Hematopoietic multipotent progenitor cell treated with erythropoietin and hydrocortisone succinate and interleukin-3 and kit ligand, for 8 days (in vitro differentiated cells): ENCODE measurements around the gene SARDH.
"Not testable (repeated sequence)": the region's sequence is repeated elsewhere in the genome, so short reads cannot be mapped to it uniquely, and the experiment has no call there.

Experiments used
- DNase-seq: peaks from one replicate; pipeline ENCODE4 v3.0.0-alpha.2; 2015

SARDH gene

DNA sequence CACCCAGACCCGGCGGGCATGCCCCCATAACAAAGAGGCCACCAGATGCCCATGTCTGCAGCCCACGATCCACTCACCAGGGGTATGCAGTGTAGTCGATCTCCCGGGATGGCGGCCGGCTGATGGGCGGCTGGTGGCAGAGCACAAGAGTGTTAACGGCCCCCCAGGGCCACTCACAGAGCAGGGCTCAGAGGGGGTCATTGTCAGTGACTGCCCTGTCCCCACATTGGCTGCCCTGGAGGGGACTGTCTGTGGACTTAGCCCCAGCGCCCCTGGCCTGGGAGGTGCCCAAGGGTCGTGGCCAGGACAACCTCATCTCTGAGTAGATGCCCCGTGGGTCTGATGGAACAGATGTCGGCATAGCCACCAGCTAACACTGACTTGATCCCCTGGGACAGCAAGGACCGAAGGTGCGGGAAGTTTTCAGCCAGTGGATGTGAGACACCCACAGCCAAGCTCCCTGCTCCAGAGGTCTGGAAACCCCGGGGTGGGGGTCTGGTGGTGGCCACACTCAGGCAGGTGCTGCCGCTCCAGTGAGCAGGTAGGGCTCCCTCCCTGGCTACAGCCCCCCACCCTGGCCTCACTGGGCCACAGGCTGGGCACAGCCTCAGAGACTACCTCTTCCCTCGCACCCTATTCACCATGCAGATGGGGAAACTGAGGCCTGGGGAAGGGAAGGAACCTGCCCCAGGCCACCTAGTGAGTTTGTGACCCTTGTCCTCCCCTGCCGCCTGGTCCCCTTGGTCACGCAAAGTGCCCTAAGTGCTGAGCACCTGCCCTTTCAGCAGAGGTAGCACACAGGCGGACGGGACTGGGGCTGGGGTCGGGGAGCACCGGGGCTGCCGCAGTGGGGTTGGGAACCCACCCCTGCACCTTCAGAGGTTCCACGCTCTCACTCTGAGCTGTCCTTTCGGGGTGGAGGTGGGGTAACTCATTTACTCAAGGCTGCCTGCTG, 38.1 kb upstream of the SARDH start:
- no peak for DNase-seq

DNA sequence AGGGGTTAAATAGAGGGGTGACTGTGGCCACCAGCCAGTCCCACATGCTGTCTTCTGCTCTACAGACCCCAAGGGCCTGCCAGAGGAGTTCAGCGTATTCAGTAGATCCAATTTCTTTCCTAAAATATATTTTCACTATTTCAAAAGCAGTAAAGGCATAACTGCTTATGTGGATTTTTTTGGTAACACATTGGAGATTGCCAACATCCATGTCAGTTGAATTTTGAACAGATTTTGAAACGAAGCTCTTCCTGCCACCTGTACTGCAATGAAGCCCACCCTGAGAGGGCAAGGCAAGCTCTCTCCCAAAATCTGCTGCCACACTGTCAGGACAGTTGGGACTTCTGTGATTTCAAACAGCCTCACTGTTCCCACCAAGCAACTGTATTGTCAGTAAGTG, 37.1 kb upstream of the SARDH start:
- no peak for DNase-seq

DNA sequence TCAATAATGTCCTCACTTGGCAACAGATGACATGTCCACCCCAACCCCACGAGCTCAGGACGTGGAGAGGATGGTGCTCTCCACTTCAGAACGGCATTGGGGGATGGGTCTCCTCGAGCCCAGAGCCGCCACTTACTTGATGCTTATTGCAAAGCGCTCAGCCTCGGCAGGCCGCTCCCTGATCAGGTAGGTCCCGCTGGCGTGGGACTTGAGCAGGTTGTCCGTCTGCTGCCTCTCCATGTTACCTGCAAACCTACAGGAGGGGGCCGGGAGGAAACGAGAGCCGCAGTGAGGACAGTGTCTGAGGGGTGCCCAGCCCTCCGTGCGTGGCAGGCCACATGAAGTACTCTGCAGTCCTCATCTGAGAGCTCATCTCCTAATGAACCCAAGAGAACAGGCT, 36.6 kb upstream of the SARDH start:
- DNase-seq: no peak

DNA sequence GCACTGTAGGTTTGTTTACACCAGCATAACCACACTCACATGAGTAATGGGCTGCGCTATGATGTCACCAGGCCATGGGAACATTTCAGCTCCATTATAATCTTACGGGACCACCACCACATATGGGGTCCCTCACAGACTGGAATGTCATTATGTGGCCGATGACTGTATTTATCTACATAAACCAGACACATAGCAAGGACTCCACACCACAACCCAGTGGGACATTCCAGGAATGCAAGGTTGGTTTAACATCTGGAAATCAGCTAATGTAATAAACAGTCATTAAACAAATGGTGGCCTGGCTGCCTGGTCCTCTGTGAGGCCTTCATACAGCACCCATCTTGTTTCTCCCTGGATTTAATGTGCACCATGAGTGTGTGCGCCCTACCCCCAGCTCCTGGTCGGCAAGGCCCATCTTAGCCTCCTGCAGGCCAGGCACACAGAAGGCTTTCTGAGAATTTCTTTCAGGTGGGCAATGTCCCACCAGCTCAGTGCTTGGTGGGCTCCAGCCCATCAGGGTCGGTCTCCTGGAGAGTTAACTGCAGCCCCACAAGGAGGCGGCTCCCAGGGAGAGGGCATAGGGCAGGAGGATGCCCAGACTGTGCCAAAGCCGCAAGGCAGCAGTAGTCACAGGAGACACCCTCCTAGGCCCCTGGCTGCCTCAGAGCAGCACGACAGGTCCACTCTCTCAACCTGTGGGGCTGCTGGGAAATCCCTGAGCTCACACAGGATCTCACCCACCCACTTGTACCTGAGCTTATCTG, 35.9 kb upstream of the SARDH start:
- no peak for DNase-seq

DNA sequence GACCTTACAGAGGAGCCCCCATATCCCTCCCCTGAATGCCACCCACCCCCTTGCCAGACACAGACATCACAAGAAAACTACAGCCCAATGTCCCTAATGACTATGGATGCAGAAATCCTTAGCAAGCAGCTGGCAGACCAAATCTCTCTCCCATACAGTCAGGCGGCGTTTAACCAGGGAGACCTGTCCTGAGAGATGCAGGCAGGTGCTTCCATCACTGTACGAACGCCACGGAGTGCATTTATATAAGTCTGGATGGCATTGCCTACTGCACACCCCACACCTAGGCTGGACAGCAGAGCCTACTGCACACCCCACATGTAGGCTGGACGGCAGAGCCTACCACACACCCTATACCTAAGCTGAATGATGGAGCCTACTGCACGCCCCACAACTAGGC, 34.4 kb upstream of the SARDH start:
- no peak for DNase-seq

DNA sequence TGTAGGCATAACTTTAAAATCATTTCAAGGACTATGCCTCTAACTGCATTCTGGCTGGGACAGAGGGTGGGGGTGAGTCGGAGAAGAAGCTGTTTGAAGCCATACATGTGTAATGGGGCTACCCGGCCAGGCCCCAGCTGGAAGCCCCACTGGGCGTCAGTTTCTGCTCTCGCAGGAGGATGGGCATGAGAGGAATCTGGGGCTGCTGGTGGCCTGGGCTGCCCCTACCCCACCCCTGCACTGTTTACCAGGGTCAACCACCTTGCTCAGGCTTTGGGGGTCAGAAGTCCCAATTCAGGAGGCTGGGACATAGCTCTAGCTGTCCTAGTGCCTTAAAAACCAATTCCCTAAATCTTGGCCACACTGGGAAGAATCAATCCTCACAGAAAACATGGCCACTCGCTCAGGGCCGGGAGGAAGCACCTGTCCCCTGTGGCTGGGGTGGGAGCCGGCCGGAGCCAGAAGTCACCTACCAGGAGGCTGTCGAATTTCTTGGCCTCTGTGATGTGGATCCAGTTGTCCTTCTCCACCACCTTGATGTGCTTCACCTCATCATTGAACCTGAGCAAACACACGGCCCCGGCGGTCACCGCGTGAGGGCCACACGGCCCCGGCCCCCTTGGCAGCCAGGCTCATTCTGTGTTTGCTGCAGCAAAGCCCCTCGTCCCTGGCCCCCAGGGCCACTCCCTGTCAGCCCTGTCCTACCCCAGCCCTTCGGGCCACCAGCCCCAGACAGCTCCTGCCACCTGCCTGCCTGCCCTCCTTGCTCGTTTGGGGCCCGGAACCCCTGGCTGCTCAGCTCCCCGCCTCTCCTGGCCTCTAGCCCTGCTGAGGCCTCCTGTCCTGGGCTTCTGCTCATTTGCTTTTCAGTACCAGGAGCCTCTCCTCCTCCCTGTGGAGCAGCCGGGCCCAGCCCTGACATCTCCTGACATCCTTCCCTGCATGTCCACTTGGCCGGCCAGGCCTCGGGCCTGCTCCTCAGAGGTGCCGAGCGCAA, 33.6 kb upstream of the SARDH start:
- DNase-seq: no peak

DNA sequence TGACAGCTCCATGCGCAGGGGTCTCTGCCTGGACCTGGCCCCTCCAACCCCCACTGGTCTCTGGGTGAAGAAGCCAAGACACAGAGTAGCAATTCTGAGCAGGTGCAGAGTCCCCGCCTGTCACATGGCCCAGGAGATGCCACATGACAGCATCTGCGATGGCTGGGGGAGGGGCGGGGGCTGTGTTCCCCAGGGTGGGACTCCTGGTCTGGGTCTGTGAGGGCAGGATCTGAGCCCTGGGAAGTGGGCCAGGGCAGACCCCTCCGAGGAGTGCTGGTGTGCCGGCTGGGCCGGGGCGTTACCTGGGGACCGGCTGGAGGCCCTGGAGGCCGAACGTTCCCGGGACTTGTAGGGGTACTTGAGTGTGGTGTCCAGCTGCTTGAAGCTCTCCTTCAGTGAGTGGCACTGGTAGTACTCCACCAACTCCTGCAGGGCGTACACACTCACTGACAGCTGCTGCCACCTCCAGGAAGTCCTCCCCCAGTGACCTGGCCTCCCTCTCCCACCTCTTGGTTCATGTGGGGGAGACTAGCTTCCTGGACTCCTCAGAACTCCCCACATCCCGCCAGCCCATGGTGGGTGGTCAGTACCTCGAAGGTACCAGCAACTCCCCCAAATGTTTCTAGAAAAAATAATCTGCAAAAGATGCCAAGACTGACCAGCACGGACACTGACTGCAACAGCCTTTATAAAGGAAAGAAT, 32.1 kb upstream of the SARDH start:
- no peak for DNase-seq

DNA sequence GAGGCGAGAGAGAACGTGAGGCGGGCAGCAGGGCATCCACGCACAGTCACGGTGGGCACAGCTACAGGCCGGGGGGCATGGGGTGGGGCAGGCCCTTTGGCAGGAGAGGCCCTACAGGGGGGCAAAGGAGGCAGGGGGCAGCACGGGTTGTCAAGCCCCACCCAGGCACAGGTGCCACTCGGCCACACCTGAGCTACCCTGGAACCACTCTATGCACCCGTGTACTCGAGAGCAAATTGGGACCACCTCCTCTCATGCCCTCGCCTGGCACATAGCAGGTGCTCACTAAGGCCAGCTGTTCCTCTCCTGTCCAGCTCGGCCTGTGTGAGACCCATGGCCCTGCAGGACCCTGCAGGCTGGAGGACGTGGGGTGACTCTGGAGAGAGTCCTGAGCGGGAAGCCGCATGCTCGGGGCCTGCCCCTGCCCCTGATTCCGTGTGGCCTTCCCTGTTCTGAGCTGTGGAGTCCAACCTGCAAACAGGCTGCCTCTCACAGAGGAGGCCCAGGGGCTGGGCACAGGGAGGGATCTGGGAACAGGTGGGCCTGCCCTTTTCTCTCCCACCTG, 31.4 kb upstream of the SARDH start:
- no peak for DNase-seq

DNA sequence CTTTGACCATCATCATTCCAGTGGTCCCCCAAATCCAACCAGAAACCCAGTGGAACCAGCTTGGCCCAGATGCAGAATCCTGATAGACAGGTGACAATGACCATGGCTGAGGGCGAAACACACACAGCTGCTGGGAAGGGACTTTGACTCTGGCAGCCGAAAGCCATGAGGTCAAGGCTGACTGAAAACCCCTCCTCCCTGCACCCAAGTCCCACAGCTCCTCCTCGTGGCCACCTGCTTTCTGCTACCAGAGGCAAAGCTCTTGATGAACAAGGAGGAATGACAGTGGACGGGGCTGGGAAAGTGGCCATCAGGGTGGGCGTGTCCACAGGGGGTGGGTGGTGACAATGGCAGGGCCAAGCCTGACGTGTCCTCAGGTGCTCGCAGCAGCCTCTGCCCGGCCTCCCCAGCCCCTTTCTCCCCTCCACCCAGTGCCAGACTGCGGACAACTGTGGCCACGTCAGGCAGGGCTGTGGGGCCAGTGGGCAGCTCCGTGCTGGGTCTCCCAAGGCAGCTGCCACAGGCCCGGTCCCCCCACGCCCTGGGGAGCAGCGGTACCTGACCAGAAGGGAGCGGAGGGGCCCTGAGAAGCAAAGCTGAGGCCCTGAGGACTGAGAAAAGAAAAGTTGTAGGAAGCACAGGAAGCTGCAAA, 30.8 kb upstream of the SARDH start:
- peak; percentile 17 for DNase-seq

DNA sequence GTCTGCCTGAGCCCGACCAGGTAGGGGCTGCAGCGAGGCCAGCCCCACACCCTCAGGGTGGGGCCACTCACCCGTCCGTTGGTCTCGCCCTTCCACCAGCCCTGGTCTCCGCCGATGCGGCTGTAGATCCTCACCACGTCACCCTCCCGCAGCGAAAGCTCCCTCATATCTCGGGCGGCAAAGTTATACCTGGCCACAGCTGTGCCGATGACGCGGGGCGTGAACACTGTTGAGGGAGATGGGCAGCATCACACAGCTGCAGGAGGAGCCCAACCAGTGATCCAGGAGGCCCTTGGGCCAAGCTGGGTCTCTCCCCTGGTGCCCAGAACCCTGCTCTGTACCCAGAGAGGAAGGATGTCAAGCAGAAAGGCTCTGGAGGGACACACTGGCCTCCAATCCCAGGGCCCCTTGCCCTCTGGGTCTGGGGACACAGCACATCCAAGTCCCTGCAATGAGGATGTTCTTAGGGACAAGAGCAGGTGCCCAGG, 30.3 kb upstream of the SARDH start:
- no peak for DNase-seq

DNA sequence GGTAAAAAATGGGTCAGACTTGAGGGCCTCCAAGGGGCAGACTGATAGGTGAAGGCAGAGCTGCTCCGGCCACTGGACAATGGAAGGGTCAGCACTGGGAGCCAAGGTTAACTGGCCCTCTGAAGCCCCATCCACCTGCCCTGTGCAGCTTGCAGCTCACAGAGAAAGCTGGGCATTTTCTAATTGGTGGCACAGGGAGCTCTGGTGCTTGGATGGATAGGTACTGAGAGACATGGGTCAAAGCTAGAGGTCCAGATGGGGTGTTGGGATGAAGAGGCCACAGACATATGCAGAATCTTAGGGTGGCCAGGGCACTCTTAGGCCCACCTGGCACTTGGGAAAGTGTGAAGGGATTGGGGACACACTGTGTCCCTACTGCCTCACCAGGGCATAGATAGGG, 29.5 kb upstream of the SARDH start:
- no peak for DNase-seq

DNA sequence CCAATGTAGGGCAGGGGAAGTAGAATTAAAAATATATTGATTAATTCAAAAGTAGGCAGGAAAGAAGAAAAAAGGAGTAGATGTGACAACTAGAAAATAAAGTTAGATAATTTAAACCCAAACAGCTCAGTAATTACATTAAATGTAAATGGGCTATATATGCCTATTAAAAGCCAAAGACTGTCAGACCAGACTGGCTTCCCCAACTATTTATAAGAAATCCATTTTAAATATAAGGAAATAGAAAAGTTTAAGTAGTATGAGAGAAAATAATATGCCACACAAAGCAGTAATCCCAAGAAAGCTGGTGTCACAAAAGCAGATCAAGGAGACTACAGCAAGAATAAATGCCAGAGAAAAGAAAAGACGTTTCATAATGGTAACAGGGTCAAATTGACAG, 28.9 kb upstream of the SARDH start:
- DNase-seq: no peak

DNA sequence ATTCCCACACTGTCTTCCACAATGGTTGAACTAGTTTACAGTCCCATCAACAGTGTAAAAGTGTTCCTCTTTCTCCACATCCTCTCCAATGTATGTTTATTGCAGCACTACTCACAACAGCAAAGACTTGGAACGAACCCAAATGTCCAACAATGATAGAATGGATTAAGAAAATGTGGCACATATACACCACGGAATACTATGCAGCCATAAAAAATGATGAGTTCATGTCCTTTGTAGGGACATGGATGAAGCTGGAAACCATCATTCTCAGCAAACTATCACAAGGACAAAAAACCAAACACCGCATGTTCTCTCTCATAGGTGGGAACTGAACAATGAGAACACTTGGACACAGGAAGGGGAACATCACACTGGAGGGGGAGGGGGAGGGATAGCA, 28.1 kb upstream of the SARDH start:
- DNase-seq: not testable (repeated sequence)

DNA sequence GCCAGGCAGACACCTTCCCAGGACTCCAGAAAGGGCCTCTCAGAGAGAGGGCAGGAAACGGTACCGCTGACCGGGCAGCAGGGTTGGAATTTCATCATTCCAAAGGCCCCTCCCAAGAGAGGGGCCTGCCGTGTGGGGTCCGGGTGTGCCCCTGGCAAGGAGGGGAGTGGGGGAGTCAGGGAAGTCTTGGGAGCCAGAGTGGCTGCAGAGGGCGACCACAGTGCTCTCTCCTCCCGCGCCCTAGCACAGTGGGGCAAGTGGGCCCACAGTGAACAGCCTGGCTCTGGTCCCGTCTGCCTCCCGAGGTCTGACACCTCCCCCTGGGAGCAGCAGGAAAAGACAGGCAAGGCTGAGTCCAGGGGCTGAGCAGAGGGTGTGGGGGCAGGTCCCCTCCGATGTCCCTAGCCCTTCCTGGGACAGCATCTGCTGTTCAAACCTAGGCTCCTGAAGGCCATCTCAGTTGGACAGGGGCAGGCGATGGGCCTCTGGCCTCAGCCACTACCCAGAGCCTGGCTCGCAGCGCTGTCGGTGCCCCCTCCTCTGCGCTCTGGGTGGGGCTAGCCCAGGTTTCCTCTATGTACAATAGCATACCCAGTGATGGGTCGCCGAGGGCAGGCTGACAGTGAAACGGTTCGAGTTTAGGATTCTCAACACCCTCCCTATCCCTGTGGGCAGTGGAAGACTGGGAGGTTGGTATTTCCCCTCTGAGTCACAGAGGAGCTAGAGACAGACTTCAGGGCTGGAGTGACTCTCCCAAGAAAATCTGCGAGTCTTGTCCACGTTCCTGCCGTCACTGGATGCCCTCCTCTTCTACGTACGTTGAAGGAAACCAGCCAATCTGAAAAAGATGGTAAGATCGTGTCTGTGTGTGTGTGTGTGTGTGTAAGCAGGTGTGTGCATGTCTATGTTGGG, 25.4 kb upstream of the SARDH start:
- DNase-seq: no peak

DNA sequence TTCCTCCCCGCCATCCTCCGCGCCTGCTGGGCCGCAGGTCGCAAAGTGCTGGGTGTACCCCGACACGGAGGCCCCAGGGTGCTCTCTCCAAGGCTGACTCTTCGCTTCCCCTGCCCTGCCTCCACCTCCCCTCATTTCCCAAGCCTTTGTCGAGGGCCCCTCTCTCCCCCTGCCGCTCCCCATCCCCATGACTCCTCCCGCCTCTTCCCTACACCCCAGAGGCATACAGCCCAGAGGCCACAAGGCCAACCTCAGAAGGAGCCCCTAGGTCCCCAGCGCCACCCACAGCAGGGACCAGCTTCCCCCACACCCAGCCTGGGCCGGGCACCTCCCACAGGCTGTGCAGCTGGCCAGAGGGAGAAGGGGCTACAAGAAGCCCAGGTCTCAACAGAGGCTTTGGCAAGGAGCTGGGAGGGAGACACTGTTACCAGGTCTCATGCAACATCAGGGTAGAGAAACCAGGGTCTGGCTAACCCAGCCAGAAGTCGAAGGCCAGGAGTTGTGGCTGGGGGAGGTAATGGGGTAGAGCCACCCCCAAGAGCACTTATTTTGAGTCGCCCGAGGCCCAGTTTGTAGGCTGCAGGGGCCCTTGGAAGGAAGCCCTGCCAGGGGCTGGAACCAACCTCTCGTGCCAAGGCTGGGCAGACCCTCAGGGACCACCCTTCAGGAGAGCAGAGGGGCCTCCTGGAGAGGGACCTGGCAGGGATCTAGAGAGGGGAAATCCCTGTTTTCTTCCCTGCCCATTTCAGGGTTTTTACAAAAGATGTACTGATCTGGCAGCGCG, 24.5 kb upstream of the SARDH start:
- DNase-seq: no peak

DNA sequence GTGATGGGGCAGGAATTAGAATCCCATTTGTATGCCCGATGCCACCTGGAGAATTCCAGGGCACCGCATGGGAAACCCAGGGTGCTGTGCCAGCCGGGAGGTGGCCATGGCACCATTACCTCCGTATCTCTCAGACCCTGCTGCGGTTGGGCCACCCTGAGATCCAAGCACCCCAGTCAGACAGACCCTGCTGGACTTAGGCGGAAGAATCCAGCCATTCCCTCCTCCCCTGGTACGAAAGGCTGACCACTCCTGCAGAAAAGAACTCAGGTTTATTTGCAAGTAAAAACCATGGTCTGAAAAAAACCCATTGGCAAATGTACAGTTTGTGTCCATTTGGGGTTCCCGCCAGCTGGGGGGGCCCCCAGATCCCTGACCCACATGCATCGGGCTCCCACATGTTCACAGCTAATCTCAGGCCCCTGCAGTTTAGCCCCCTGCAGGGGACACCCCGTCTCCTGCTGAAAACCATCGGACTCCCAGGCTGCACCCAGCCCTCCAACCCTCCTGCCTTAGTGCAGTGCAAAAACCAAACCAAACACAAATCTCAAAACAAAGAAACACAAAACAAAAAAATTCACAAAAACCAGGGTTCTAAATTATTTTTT, 23.6 kb upstream of the SARDH start:
- no peak for DNase-seq

DNA sequence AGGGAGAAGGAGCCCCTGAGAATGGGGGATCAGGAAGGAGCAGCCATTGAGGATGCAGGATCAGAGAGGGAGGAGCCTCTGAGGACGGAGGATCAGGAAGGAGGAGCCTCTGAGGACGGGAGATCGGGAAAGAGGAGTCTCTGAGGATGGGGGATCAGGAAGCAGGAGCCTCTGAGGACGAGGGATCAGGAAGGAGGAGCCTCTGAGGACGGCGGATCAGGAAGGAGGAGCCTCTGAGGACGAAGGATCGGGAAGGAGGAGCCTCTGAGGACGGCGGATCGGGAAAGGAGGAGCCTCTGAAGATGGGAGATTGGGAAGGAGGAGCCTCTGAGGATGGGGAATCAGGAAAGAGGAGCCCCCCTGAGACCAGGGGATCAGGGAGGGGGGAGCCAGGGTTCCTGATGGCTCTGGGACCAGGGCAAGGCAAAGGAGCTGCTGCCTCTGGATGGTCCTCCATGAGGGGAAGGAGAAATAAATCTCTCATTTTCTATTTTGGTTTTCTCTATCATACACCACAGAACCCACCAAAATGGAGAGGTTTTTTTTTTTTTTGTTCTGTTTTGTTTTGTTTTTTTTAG, 22.6 kb upstream of the SARDH start:
- DNase-seq: no peak

DNA sequence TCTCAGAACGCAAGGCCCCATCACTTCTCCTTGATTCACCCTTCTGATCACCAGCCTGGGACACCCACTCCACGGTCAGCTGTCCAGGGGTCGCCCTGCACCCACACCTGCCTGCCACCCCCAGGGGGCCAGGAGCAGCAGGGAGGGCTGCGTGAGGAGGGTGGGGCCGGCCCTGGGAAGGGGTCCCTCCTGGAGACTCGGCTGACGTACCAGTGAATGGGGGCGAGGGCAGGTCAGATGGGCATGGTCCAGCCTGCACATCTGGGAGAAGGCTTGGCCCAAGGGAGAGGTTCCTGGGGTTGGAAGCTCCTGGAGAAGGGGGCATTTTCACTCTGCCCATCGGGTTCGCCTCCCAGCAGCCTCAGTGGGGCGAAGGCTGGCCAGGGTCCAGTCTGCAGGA, 21.8 kb upstream of the SARDH start:
- DNase-seq: no peak
